Measurements from ENCODE around the gene CHP1. TPM values are rescaled to one million over a fixed set of nuclear protein-coding genes. Genes with fewer than 3 reads are reported as not detected.

Gene CHP1
- total RNA-seq, 1 donor from 2014 or later = 133 TPM

DNA sequence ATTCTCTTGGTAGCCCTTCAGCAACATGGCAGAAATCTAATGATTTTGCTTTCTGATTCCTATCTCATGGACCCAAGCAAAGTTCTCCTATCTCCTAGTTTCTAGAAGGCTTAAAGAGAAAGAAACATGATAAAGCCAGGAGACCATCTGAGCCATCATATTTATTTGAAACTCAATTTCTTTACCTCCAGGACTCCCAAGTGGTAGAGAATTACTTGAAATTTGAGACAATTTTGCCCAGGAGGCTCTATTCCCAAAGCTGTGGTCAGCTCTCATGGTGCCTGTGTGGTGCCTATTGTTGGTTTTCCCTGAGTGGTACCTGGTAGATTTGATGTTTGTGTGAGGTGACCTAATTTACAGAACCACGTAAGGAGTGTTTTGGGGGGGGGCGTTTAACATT, 38.8 kb downstream of the CHP1 start:
- Mint-ChIP-seq H3K36me3 (peaks cover 19% of the 10 kb centered on the region), H3K27ac (no peak overlapping the region), H3K9me3 (no peaks in the 10 kb centered on the region), H3K27me3 (ENCODE audit: insufficient read depth, low read depth) (no peaks in the 10 kb centered on the region), H3K4me1 (no peaks in the 10 kb centered on the region), H3K4me3 (no peak overlapping the region)
- no peak overlapping the region for H3K4me2 ChIP-seq
- H4K20me1 ChIP-seq (ENCODE audit: low read depth) = no peaks in the 10 kb centered on the region
- H3K9ac ChIP-seq = no peak overlapping the region
- TF ChIP-seq, protein P1, sequence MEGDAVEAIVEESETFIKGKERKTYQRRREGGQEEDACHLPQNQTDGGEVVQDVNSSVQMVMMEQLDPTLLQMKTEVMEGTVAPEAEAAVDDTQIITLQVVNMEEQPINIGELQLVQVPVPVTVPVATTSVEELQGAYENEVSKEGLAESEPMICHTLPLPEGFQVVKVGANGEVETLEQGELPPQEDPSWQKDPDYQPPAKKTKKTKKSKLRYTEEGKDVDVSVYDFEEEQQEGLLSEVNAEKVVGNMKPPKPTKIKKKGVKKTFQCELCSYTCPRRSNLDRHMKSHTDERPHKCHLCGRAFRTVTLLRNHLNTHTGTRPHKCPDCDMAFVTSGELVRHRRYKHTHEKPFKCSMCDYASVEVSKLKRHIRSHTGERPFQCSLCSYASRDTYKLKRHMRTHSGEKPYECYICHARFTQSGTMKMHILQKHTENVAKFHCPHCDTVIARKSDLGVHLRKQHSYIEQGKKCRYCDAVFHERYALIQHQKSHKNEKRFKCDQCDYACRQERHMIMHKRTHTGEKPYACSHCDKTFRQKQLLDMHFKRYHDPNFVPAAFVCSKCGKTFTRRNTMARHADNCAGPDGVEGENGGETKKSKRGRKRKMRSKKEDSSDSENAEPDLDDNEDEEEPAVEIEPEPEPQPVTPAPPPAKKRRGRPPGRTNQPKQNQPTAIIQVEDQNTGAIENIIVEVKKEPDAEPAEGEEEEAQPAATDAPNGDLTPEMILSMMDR (IDR thresholded peaks at IDR 0.05) = no peak
- no peak for TF ChIP-seq EZH2 (IDR thresholded peaks at IDR 0.05)
- TF ChIP-seq EZH2phosphoT487 (IDR thresholded peaks at IDR 0.05) = no peak
- H3K4me3 ChIP-seq = no peak overlapping the region
- H3F3A ChIP-seq (ENCODE audit: low read depth) = no peaks in the 10 kb centered on the region
- no peak overlapping the region for H3K27ac ChIP-seq
- H3K4me1 ChIP-seq = no peaks in the 10 kb centered on the region
- no peak for DNase-seq (ENCODE audit: low spot score)
- no peak overlapping the region for H2AFZ ChIP-seq (replicated peaks)
- H3K36me3 ChIP-seq = no peaks in the 10 kb centered on the region
- H3K79me2 ChIP-seq (ENCODE audit: low read depth) = no peaks in the 10 kb centered on the region
- no peaks in the 10 kb centered on the region for H3K9me3 ChIP-seq (ENCODE audit: low read depth)
- H3K27me3 ChIP-seq = no peaks in the 10 kb centered on the region

DNA sequence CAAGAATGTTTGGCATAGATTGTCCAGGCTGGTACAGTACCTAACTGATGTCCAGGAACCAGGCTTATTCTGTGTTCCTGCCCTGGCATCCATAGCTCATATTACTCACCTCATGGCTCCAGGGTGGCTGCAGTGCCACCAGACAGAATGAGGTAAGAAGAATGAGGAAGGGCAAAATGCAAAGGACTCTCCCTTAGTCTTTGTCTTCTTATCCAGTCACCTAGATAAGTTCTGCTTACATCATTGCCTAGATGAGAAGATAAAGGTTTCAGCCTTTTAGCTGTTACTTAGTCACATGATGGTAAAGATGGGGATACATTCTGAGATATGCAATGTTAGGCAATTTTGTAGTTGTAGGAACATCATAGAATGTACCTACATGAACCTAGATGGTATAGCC, 45.8 kb downstream of the CHP1 start:
- Histone ChIP-seq H3K4me1 (no peaks in the 10 kb centered on the region), H3K36me3 (no peaks in the 10 kb centered on the region), H3K4me3 (no peak overlapping the region), H3K4me2 (no peak overlapping the region), H3K9ac (no peak overlapping the region), H3F3A (ENCODE audit: low read depth) (no peaks in the 10 kb centered on the region), H2AFZ (replicated peaks) (no peak overlapping the region), H4K20me1 (ENCODE audit: low read depth) (no peaks in the 10 kb centered on the region), H3K79me2 (ENCODE audit: low read depth) (no peaks in the 10 kb centered on the region), H3K27me3 (no peaks in the 10 kb centered on the region), H3K27ac (no peak overlapping the region), H3K9me3 (ENCODE audit: low read depth) (no peaks in the 10 kb centered on the region)
- H3K36me3 Mint-ChIP-seq = peaks cover 3% of the 10 kb centered on the region
- H3K27me3 Mint-ChIP-seq (ENCODE audit: insufficient read depth, low read depth) = no peaks in the 10 kb centered on the region
- H3K9me3 Mint-ChIP-seq = no peaks in the 10 kb centered on the region
- no peaks in the 10 kb centered on the region for H3K4me1 Mint-ChIP-seq
- H3K4me3 Mint-ChIP-seq = no peak overlapping the region
- H3K27ac Mint-ChIP-seq = no peak overlapping the region
- DNase-seq (ENCODE audit: low spot score) = no peak
- TF ChIP-seq, protein P1 (IDR thresholded peaks at IDR 0.05) = no peak
- TF ChIP-seq EZH2 (IDR thresholded peaks at IDR 0.05) (no peak), EZH2phosphoT487 (IDR thresholded peaks at IDR 0.05) (no peak)

DNA sequence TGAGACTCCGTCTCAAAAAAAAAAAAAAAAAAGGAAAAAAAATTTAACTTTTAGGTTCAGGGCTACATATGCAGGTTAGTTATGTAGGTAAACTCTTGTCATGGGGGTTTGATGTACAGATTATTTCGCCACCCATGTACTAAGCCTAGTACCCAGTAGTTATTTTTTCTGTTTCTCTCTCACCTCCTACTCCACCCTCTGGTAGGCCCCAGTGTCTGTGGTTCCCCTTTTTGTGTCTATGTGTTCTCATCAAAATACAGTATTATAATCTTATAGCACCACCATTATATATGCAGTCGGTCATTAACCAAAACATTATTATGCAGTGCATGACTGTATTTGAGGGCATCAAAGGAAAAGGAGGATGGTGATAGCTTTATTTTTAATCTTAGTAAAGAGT, 47.3 kb downstream of the CHP1 start:
- Histone ChIP-seq H3K4me2 (no peak overlapping the region), H3K4me1 (no peaks in the 10 kb centered on the region), H3K27me3 (no peaks in the 10 kb centered on the region), H2AFZ (replicated peaks) (no peak overlapping the region), H4K20me1 (ENCODE audit: low read depth) (no peaks in the 10 kb centered on the region), H3K9ac (peak overlapping the region; percentile 20), H3K79me2 (ENCODE audit: low read depth) (no peaks in the 10 kb centered on the region), H3K27ac (no peak overlapping the region), H3F3A (ENCODE audit: low read depth) (peaks cover 6% of the 10 kb centered on the region), H3K36me3 (no peaks in the 10 kb centered on the region), H3K9me3 (ENCODE audit: low read depth) (no peaks in the 10 kb centered on the region), H3K4me3 (no peak overlapping the region)
- Mint-ChIP-seq H3K9me3 (no peaks in the 10 kb centered on the region), H3K4me1 (peaks cover 9% of the 10 kb centered on the region), H3K36me3 (peaks cover 4% of the 10 kb centered on the region), H3K27ac (no peak overlapping the region), H3K4me3 (no peak overlapping the region), H3K27me3 (ENCODE audit: insufficient read depth, low read depth) (no peaks in the 10 kb centered on the region)
- TF ChIP-seq EZH2phosphoT487 (IDR thresholded peaks at IDR 0.05) = no peak
- TF ChIP-seq EZH2 (IDR thresholded peaks at IDR 0.05) = no peak
- TF ChIP-seq, protein P1 (IDR thresholded peaks at IDR 0.05) = no peak
- DNase-seq (ENCODE audit: low spot score) = no peak

Data from neural progenitor cell (in vitro differentiated cells).